ENCODE measurements around the gene ATP8B3. TPM values are rescaled to one million over a fixed set of nuclear protein-coding genes. Genes with fewer than 3 reads are reported as not detected.
"Not testable (repeated sequence)": the region's sequence is repeated elsewhere in the genome, so short reads cannot be mapped to it uniquely, and the experiment has no call there.

The ATP8B3 gene
- polyA plus RNA-seq, 3 donors, result 0.33 to 1.8 (median 0.80) TPM

DNA sequence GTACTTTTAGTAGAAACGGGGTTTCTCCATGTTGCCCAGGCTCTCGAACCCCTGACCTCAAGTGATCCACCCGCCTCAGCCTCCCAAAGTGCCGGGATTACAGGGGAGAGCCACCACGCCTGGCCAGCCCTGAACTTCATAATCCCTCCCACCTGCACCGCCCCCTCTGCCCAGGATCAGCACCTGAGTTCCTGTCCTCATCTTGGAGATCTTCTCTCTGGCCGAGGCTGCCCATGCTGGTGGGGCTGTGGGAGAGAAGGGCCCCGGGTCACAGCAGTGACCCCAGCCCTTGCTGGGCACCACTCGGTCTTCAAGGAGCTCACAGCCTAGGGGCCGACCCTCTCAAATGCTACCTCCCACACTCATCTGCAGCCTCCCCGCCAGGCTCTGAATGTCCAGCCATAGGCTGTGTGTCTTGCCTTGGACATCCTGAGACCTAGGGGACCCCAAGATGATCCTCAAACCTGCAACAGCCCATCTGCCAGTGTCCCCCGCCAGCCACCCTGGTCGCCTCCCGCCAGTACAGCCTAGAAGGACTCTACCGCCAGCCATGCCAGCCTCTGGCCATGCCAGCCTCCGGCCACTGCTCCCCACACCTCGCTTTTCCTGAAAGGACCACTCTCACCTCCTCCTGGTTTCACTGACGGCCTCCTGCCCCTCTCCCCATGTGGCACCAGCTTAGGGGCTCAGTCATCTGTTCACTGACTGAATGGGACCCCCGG lies 1.5 kb downstream of the ATP8B3 start:
- no peak overlapping the region for H3K27ac ChIP-seq (ENCODE audit: low read depth, low read length)
- 86 to 90% (median 88%) methylated on average over 17 to 19 of the region's 19 CpGs for WGBS, 3 donors

DNA sequence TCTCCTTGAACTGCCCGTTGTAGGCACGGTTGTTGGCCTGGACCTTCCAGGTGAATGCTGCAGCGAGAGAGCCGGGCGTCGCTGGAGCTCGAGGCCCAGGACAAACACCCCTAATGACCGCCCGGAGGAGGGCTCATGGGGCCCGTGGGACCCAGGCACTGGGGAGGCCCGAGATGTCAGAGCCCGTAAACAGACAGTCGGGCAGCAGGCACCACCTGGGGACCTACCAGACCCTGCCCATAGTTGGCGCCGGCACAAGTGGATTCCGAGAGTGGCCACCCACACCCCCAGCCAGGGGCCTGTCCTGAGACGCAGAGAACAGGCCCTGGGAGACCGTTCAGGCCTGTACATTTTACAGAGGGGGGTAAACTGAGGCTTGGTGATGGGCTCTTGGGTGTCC lies 2.4 kb downstream of the ATP8B3 start:
- no peak overlapping the region for H3K27ac ChIP-seq (ENCODE audit: low read depth, low read length)
- WGBS, 3 donors, result 80 to 88% (median 81%) methylated on average over 18 of the region's 18 CpGs

DNA sequence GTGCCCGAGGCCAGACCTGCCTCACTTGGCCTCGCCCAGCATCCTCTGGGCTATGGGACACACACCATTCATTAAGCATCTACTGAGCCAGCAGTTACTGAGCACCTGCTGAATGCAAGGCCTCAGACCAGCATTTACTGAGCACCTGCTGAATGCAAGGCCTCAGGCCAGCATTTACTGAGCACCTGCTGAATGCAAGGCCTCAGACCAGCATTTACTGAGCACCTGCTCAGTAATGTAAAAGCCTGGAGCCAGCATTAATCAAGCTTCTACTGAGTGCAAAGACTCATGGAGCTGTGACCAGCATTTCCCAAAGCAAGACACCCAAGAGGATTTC lies 3.7 kb downstream of the ATP8B3 start:
- H3K27ac ChIP-seq (ENCODE audit: low read depth, low read length), result no peak overlapping the region
- 92 to 100% (median 94%) methylated on average over 2 of the region's 2 CpGs for WGBS, 3 donors

DNA sequence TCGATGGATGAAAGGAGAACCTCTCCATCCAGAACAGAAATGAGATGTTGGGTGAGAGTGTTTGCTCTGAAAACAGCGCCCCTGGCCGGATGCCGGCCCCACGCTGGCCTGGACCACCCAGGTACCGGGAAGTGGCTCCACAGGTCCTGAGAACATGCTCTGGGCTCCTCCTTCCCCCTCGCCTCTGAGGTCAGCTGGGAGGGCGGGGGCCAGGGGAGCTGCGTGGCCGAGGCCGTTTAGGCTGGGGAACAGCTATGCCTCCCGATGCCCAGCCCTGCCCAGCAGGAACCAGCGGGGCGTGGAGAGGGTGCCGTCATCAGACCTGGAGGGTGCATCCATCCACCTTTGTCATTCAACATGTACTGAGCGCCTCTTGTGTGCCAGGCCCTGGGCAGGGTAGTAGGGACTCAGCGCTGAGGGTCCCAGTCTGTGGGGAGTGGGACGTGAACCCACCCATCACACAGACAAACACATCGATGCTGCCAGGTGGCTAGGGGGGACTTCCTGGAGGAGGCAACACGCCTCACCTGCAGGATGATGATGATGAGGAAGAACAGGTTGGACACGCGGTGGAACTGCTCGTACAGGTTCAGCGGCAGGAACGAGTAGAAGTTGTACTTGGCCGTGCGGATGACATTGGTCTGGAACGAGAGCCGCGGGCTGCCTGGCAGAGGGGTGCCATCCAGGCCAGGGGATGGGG lies 4.2 kb downstream of the ATP8B3 start:
- 56 to 82% (median 67%) methylated on average over 29 to 30 of the region's 30 CpGs for WGBS, 3 donors
- H3K27ac ChIP-seq (ENCODE audit: low read depth, low read length), result no peak overlapping the region

DNA sequence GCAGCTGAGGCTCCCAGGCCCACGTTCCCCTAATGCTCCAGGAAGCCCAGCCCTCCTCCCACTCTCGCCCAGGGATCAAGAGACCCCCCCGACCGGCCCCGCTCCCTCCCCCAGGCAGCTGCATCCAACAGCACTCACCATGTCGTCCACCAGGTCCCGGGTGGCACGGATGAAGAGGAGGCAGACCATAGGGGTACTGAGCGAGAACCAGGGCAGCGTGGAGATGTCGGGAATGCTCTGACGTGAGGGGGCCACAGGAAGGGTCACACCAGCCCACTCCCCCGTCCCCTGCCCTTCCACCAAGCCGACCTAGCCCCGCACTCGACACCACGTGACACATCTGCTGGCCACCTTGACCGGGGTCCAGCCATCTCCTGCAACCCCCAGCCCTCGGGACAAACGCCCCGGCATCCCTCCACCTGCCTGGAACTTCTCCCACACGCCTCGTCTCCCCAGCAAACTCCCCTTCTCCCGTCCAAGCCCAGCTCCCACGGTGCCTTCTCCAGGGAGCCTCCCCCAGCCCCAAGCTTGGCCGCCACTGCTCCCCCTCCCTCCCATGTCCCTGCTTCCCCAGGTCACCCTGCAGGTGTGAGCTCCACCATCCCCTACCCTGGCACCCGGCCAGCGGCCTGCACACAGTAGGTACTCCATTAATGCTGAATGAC lies 4.9 kb downstream of the ATP8B3 start:
- WGBS, 3 donors, result 53 to 72% (median 67%) methylated on average over 28 of the region's 28 CpGs
- H3K27ac ChIP-seq (ENCODE audit: low read depth, low read length), result no peak overlapping the region

DNA sequence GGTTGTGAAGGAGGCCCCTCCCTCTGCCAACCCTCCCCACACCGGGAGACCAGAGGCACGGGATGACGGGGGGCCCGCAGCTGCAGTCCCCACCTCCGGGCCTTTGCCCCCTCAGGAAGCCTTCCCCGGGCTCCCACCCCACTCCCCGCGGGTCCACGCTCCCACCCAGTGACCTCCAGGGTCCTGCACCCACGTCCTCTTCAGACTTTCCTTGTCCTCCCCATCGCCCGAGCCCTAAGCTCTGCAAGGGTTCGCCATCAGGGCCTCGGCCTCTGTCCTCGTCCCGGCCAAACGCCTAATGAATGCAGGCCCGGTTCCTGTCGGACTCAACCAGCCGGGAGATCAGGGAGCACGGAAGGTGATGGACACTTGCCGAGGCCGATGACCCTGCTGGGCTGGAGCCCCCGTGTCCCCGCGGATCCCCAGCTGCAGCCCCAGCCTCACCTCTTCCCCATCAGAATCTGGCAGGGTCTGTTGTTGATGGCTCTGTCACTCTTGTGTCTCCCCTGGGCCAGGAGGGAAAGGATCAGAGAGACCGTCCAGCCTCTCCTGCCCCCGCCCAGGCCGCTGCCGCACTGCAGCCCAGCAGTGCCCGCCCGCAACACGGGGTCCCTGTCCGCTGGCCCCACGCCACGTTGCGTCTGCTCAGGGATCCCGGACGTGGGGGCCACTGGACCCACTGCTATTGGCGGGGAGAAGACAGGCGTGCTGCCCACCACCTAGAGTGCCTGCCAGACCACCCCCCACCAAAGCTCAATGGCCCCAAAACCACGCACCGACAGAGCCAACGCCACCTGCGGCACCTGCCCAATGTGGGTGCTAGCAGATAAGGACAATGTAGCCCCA lies 5.7 kb downstream of the ATP8B3 start:
- no peak overlapping the region for H3K27ac ChIP-seq (ENCODE audit: low read depth, low read length)
- 75 to 85% (median 80%) methylated on average over 42 to 45 of the region's 45 CpGs for WGBS, 3 donors

DNA sequence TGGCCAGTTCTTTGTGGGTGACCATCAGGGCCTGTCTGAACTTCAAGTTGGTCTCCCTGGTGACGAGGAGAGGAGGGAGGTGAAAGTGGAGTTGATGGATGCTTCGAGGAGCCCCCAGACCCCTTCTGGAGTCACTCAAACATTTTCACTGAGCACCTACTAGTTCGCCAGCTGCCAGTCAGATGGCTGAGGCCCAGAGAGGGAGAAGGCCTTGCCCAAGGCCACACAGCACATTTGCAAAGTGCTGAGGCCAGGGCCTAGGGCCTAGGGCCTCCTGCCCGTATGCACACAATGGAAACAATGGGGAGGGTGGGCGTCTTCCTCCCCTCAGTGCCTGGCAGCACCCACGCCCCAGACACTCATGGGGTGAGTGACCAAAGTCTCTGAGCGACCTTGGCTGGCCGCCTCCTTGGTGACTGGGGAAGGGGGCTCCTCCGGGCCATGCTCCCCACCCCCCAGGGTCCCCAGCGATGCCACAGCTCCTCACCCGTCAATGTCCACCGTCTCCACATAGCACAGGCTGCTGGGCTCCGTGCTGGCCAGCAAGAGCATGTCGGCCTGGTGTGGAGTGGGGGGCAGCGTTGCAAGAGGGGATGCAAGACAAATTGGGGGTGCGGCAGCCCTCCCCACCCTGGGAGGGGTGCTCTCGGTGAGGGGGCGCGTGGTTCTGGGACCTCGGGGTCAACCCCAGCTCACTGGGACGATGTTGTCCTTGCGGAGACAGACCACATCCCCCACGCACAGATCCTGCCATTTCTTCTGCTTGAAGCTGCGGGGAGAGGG lies 6.5 kb downstream of the ATP8B3 start:
- WGBS, 3 donors, result 87 to 92% (median 90%) methylated on average over 24 of the region's 24 CpGs
- no peak overlapping the region for H3K27ac ChIP-seq (ENCODE audit: low read depth, low read length)

DNA sequence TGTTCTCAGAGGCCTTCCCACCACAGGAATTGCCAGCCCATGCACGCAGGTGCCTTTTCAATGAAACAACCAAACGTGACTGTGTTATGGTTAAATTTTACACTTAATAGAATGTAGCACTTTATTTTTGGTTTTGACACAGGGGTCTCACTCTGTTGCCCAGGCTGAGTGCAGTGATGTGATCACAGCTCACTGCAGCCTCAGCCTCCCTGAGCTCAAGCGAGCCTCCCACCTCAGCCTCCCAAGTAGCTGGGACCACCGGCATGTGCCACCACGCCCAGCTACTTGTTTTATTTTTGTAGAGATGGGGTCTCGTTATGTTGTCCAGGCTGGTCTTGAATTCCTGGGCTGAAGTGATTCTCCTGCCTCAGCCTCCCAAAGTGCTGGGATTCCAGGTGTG lies 7.2 kb downstream of the ATP8B3 start:
- WGBS, 3 donors, result 91 to 94% (median 92%) methylated on average over 5 to 6 of the region's 6 CpGs
- H3K27ac ChIP-seq (ENCODE audit: low read depth, low read length), result no peak overlapping the region

DNA sequence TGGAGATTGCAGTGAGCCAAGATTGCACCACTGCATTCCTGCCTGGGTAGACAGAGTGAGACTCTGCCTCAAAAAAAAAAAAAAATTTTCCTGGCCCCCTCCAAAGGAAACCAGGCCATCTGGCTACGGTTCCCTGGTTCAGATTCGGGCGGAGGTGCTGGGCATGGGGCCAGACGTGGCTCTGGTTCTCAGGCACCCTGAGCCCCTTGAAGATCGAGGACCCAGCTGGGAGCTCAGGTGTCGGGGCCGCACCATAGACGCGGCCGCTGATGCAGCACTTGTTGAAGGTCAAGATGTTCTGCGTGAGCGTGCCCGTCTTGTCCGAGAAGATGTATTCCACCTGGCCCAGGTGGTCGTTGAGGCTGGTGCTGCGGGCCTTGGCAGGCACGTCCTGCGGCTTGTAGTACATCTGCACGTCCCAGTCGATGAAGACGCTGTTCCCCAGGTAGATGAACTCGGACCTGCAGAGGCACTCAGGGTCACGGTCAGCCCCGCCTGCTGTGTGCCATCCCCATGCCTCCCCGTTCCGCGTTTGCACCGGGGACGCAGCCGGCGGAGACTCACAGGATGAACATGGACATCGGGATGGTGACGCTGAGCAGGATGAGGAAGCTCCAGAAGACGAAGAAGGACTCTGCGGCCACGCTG lies 12.3 kb downstream of the ATP8B3 start:
- H3K27ac ChIP-seq (ENCODE audit: low read depth, low read length), result no peak overlapping the region
- WGBS, 3 donors, result 71 to 85% (median 81%) methylated on average over 36 of the region's 36 CpGs

DNA sequence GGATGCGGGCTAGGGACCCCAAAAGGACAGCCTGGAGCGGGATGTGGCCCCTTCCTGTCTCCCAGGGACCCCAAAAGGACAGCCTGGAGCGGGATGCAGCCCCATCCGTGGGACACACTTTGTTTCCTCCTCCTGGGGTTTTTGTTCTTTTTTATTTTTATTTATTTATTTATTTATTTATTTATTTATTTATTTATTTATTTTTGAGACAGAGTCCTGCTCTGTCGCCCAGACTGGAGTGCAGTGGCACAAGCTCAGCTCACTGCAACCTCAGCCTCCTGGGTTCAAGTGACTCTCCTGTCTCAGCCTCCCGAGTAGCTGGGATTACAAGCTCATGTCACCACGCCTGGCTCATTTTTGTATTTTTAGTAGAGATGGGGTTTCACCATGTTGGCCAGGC lies 14.8 kb downstream of the ATP8B3 start:
- not testable (repeated sequence) for H3K27ac ChIP-seq (ENCODE audit: low read depth, low read length)
- 87 to 91% (median 88%) methylated on average over 7 of the region's 7 CpGs for WGBS, 3 donors

DNA sequence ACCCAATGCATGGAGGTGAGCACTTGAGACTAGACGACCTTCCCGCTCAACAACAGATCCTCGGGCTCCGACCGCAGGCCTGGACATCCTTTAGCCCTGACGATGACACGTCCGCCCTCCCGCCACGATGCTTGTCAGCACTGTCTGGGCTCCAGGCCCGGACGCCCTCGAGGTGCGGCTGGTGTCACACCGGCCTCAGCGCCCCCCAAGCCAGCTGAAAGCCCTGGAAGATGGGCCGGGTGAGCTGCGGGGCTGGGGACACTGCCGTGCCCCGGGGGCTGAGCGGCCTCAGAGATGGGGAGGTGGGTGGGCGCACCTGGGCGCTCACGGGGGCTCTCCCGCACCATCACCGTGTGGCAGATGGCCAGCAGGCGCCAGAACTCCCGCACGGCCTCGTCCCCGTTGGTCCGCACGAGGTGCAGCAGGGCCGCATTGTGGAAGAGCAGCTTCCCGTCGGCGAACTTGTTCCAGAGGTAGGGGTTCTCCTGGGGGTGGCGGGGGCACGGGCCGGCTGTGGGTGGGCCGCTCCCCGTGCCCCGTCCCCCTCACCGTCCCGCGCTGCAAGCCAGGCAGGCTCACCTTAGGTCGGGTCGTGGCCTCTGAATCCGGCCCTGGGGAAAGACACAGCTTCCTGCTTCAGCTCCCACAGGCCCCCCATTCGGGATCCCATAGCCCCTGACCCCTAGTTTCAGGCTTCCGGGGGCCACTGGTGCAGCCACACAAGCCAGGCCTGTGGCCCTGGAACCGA lies 15.5 kb downstream of the ATP8B3 start:
- 50 to 57% (median 54%) methylated on average over 45 to 52 of the region's 52 CpGs for WGBS, 3 donors
- H3K27ac ChIP-seq (ENCODE audit: low read depth, low read length), result no peak overlapping the region

DNA sequence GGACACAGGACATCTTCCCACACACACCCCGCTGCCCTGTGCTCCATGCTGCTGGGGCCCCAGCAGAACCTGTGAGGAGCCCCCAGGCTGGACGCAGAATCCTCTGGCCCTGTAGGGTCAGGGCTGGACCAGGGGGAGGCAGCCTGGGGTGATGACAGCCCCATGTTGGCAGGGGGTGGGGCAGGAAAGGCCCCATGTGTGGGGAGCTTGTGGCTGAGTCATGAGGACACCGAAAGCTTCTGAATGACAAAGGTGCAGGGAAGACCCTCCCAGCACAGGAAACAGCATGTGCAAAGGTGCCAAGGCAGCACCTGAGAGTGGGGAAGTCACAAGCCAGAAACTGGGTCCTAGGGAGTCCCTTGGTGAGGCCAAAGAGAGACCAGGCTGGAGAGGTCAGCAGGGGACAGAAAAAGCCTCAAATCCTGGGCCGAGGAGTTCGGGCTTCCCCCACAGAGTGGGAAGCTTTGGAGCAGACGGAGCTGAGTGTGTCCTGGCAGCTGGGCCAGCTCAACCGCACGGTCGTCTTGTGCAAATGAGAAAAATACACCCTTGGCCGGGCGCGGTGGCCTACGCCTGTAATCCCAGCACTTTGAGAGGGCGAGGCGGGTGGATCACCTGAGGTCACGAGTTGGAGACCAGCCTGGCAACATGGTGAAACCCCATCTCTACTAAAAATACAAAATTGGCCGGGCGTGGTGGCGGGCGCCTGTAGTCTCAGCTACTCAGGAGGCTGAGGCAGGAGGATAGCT lies 17.5 kb downstream of the ATP8B3 start:
- no peak overlapping the region for H3K27ac ChIP-seq (ENCODE audit: low read depth, low read length)
- WGBS, 3 donors, result 77 to 80% (median 79%) methylated on average over 20 of the region's 20 CpGs

DNA sequence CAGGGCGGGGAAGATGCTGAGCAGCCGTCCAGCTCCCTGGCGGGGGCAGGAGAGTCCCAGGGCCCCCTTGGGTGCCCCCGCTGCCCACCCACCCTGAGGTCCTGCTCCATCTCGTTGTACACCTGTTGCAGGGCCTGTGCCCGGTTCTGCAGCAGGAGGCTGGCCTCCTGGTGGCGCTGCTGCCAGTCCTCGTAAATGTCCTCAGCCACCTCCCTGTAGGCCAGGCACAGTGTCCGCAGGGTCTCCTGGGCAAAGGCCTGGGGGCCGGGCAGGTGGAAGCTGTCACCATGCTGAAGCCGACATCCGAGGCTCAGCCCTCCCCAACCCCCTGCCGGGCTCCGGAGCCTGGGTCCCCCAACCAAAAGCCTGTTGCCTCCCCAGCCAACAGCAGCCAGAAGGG lies 20.2 kb downstream of the ATP8B3 start:
- 81 to 84% (median 83%) methylated on average over 13 to 14 of the region's 14 CpGs for WGBS, 3 donors
- no peak overlapping the region for H3K27ac ChIP-seq (ENCODE audit: low read depth, low read length)

DNA sequence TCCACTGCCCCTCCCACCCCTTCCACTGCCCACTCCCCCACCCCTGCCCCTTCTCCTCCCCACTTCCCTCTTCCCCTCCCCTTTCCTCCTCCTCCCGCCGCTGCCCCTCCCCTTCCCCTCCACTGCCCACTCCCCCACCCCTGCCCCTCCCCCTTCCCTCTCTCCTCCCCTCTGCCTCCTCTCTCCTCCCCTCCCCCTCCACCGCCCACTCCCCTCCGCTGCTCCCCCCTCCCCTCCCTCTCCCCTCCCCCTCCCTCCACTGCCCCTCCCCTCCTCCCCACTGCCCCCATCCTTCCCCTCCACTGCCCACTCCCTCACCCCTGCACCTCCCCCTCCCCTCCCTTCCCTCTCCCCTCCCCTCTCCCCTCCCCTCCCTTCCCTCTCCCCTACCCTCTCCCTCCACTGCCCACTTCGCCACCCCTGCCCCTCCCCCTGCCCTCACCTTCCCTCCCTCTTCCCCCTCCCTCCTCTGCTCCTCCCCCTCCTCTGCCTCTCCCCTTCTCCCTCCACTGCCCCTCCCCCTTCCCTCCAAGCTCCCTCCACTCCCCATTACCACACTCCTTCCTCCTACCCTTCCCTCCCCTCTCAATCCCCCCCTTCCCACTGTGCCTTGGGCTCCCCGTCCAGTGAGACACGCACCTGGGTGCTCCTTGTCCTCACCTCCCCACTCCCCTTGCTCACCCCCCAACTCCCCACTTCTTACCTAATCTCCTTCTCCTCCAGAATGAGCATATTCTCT lies 21.9 kb downstream of the ATP8B3 start:
- WGBS, 3 donors, result 6 to 31% (median 30%) methylated on average over 2 to 4 of the region's 7 CpGs
- H3K27ac ChIP-seq (ENCODE audit: low read depth, low read length), result no peak overlapping the region

DNA sequence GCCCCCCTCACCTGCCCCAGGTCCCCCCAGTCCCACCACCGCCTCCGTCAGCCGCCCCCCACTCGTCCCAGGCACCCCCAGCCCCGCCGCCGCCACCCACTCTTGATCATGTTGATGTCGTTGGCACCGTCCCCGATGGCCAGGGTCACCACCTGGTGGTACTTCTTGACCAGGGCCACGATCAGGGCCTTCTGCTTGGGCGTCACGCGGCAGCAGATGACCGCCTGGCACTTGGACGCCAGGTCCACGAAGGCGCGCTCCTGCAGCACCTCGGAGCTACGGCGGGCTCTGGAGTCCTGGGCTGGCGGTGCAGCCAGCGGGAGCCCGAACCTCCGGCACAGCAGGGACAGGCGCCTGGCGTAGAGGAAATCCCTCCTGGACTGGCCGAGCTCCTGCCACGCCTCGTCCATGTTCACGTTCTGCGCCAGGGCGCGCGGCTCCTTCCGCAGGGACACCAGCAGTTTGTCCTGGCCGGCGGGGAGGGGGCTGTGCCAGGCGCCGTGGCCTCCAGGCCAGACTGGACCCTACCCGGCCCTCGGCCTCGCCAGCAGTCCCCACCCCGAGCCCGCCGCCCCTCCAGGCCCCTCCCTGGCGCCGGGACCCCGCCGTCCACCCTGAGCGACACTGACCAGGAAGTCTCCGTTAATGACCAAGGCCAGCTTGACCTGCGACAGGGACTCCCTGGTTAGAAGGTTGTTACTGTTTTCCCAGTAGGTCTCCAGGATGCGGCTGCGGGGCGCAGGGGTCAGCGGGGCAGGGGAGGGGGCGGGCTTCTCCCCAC lies 22.6 kb downstream of the ATP8B3 start:
- 10 to 21% (median 11%) methylated on average over 50 to 59 of the region's 59 CpGs for WGBS, 3 donors
- no peak overlapping the region for H3K27ac ChIP-seq (ENCODE audit: low read depth, low read length)
